HUDEP-2 (cell line): ENCODE data around the gene MYH15.

Experiments
- DNase-seq, 76 experiments: peaks; one replicate each; lab custom pipeline; 2025; ENCODE audit not compliant: unreplicated experiment in 76 of 76; lab: John Stamatoyannopoulos, UW

Gene MYH15

GRCh38 chr3:108510496-108510895, at the start of gene MYH15:
MYH15 (minus strand) TSS chr3:108510596; CDS start chr3:108510530, 66 bp downstream.
- DNase-seq, result no peak

- DNase-seq, result no peak
These were observed 45.7 kb upstream of the MYH15 start for GRCh38 chr3:108555966-108556581.

GRCh38 chr3:108554913-108555571, 44.6 kb upstream of the MYH15 start:
- DNase-seq, result no peak

- no peak for DNase-seq
These were observed 43.8 kb upstream of the MYH15 start for GRCh38 chr3:108554229-108554628.

DNA sequence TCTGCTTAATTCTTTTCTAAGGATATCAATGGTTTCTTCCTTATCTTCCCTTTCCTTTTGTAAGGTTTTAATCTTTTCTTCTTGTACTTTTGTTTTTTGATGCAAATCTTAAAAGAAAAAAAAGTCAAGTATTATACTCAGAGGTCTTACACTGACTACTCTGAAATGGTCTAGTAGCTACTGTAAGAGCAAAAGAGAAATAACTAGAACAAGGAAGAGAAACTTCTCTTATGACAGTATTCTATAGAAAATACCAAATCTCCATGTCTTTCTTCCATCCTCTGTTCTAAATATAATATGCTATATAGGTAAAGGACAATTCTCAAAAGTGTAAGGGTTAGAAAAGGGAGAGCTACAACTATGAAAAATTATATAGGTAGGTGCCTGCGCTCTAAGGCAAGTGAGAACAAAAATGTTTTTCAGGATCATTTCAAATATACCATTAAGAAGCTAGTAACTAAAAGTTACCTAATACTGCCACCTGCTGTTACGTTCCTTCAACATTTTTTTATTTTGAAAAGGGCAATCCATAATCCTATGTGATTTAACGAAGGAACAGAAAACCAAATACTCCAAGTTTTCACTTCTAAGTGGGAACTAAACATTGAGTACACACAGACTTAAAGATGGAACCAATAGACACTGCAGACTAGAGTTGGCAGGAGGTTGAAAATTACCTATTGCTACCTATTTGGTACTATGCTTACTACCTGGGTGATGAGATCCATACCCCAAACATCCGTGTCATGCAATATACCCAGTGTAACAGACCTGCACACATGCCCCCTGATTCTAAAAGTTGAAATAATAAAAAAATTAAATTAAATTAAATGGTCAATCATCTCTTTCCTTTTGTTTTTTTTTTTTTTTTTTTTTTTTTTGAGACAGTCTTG, 42.1 kb upstream of the MYH15 start:
- DNase-seq, result peak in 9 of 76 experiments; percentile 2 to 19 (median 10)

- DNase-seq, result no peak
These were observed 38.5 kb upstream of the MYH15 start for GRCh38 chr3:108548886-108549285.

DNA sequence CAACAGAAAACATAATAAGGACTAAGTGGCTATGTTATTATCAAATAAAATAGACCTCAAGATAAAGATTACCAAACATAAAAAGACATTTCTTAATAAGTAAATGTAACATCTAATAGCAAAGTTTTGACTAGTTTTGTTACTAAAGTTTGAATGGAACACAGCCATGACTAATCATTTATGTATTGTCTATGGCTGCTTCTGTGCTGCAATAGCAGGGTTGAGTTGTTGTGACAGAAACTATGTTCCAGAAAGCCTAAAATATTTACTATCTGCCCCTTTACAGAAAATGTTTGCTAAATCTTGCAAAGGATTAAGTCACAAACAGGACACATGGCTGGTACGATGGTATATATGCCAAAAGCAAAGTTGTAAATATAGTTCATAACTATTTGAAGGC, 37.9 kb upstream of the MYH15 start:
- DNase-seq, result no peak

DNA sequence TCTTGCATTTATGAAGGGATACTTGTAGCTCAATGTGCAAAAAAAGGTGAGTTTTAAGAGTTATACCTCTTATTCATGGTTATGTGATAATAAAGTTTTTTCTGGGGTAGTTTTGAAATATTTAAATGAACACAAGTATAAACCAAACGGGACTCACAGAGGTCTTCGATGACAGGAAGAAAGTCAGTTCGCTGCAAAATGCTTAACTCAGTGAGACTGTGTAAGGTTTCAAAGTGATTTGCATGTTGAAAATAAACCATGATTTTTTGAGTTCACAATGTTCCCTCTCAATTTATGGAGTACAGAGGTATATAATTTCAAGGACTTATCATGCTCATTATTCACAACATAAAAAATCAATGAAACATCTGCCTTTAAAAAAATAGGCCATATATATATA, 36.3 kb upstream of the MYH15 start:
- no peak for DNase-seq

- DNase-seq, result no peak
These were observed 35.9 kb upstream of the MYH15 start for GRCh38 chr3:108546247-108546646.

- DNase-seq, result no peak
These were observed 27.7 kb upstream of the MYH15 start for GRCh38 chr3:108538083-108538482.

DNA sequence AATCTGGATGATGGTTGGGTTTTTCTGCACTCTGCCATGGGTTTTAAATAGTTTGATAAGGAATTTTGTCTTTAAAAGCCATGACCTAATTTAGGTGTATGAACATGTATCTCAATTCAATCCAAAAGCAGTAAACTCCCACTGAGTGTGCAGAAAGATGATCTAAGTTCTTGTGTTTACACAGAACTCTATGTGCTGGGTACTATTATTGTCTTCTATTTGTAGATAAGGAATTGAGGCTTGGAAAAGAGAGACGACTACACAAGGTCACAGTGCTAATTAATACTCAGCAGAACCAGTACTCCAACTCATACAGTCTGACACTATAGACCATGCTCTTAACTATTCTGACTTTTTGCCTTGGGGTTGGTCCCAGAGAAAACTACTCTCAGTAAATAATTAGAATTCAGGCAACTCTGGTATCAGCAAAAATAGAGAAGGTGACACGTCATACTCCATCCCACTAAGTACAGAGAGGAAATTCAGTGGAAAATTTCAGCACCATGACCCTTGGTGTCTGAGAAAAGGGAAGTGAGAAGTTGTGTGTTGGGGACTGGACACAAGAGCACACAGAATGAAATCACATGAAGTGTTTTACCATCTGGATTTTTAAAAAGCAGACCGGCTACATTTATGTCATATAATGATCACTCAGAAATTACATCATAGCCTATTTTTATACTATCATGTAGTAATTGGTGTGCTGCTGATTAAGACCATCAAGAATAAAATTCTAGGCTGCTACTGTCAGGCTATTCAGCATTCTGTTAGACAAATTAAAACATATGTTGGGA, 18.3 kb upstream of the MYH15 start:
- no peak for DNase-seq

DNA sequence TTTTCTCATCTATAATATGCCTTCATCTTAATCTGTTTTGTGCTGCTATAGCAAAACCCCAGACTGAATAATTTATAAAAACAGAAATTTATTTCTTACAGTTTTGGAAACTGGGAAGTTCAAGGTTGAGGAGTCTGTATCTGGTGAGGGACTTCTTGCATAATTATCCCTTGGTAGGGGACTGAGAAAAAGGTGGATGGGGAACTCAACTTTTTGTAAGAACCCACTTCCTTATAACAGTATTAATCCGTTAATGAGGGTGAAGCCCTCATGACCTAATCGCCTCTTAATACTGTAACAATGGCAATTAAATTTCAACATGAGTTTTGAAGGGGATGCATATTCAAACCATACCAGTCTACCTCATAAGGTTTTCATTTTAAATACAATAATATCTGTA, 17.4 kb upstream of the MYH15 start:
- DNase-seq, result no peak

- no peak for DNase-seq
These were observed 16.7 kb upstream of the MYH15 start for GRCh38 chr3:108527109-108527508.

- no peak for DNase-seq
These were observed 15.6 kb upstream of the MYH15 start for GRCh38 chr3:108525971-108526370.

DNA sequence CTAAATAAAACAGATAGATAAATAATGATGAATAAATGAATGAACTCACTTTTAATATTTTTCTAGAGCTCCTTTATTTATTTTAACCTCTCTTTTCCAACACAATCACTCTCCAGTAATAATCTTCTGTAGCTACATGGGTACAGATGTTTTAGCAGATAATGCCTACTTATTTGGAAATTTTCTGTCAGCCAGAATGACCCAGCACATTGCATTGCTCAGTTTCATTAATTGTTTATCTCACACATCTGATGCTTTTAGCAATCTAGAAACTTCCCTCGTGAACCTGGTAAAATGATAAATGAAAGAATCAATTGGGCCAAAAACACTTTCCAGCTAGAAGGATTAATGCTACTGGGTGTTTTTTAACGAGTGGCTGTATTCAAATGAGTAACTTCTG, 14.9 kb upstream of the MYH15 start:
- DNase-seq, result no peak

- DNase-seq, result no peak
These were observed 14.1 kb upstream of the MYH15 start for GRCh38 chr3:108524537-108524936.

DNA sequence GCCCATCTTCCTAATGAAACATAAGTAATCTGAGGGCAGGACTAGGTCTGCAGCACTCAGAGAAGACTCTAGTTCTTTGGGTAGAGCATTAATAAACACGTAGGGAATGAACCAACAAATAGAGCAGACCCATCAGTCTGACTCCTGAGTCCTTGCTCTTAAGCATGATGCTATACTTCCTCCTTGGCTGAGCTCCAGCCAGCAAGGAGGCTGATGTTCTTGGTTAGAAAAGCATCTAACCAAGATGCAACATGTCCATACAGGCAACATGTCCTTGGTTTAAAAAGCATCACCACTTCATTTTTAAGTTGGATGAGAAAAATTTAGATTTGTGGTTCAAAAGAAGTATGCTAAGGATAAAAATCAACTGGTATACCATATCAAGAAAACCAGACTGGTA, 8.5 kb upstream of the MYH15 start:
- DNase-seq, result no peak

GRCh38 chr3:108516881-108517280, 6.5 kb upstream of the MYH15 start:
- DNase-seq, result no peak

- no peak for DNase-seq
These were observed 3.6 kb upstream of the MYH15 start for GRCh38 chr3:108513961-108514360.

DNA sequence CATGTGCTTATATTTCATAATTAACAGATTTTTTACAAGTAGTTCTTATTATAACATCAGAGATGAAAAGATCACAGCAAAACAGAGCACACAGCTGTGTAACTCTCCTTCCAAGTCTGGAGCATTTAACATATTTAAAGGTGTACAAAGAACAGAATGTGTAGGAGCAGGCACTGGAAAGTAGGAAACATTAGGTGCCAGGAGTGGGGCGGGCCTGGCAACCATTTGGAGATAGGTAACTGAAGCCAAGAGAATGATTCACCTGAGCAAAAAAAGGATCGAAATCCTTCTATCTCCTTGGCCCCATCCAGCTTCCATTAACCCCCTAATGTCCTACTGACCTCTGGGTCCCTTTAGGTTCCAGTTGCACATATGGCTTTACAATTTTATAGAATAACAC, 2.3 kb upstream of the MYH15 start:
- DNase-seq, result no peak

- DNase-seq, result no peak
These were observed 1.1 kb upstream of the MYH15 start for GRCh38 chr3:108511490-108511889.
